Measurements from ENCODE around the gene BCL3. TPM values are rescaled to one million over a fixed set of nuclear protein-coding genes. Genes with fewer than 3 reads are reported as not detected.

Gene BCL3
- total and polyA plus RNA-seq, 2 of the 13 experiments (the other 11 are each of a cell fraction or from before 2014, with no cell fraction given), result 2.3 to 4.0 TPM

DNA sequence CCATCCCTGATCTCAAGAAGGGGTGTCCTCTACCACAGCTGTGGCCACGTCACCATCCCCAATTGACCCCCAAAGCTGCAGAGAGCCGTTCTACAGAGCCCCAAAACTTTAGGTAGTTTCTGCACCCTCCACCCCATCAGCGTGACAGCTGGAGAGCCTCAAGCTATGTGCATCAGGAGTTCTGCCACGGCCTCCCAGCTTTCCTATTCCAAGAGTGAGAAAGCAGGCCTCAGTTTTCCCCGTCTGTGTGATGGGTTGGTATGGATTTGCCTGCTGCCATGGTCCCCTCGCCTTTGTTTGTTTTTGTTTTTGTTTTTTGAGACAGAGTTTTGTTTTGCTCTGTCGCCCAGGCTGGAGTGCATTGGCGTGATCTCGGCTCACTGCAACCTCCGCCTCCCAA, 1.5 kb downstream of the BCL3 start:
- H3K36me3 ChIP-seq (replicated peaks in 1 of 2; ENCODE audit: control insufficient read depth in 1 of 2, insufficient read depth in 2 of 2, low read length in 2 of 2), result peaks cover 2 to 8% of the 10 kb centered on the region in 2 experiments; a peak in 4 of 5 replicates
- no peak overlapping the region for H3K9ac ChIP-seq (ENCODE audit: insufficient read depth, low read depth, low read length)
- no peak overlapping the region for H2AFZ ChIP-seq (ENCODE audit: low read length)
- FAIRE-seq, result no peak
- H3K9me3 ChIP-seq (ENCODE audit: low read length), result no peaks in the 10 kb centered on the region
- ChIA-PET POLR2A (interaction anchor here (1.2 to 1.7 kb wide), 2 partner anchors 11 to 25 kb away, joined by 8 to 9 read pairs; no protein-coding TSS in a partner anchor), CTCF (ENCODE audit: low intra/inter-chr PET ratio, low total read pairs) (no interaction called here)
- WGBS (ENCODE audit: low lambda C conversion rate), result 93% methylated on average over 10 of the region's 10 CpGs
- H3K4me1 ChIP-seq (ENCODE audit: insufficient read depth, low read length), result peaks cover 80% of the 10 kb centered on the region
- no TSS peak for BruUV-seq (replicated peaks)
- TF ChIP-seq ZNF629 (CRISPR knock-in tag; conservative IDR thresholded peaks at IDR 0.05) (peak; percentile 95), ZNF570 (CRISPR knock-in tag; IDR thresholded peaks at IDR 0.05; ENCODE audit: borderline replicate concordance) (no peak), KDM1A (CRISPR knock-in tag; IDR thresholded peaks at IDR 0.05) (0 out of 2 replicates have a peak, but pooled peaks have one; percentile 10), RBFOX2 (IDR thresholded peaks at IDR 0.05; ENCODE audit: low read depth, low read length) (0 out of 2 replicates have a peak, but pooled peaks have one; percentile 27), ZMYM3 (CRISPR knock-in tag; IDR thresholded peaks at IDR 0.05) (peak; percentile 67; the same call in 1 of the 2 replicates)
- TF ChIP-seq, protein P1, sequence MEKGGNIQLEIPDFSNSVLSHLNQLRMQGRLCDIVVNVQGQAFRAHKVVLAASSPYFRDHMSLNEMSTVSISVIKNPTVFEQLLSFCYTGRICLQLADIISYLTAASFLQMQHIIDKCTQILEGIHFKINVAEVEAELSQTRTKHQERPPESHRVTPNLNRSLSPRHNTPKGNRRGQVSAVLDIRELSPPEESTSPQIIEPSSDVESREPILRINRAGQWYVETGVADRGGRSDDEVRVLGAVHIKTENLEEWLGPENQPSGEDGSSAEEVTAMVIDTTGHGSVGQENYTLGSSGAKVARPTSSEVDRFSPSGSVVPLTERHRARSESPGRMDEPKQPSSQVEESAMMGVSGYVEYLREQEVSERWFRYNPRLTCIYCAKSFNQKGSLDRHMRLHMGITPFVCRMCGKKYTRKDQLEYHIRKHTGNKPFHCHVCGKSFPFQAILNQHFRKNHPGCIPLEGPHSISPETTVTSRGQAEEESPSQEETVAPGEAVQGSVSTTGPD (CRISPR knock-in tag; IDR thresholded peaks at IDR 0.05), result no peak
- no peaks in the 10 kb centered on the region for H4K20me1 ChIP-seq (ENCODE audit: insufficient read depth, low read length)
- no peaks in the 10 kb centered on the region; a peak in 1 of 5 replicates for H3K27me3 ChIP-seq (ENCODE audit: control insufficient read depth in 1 of 2, insufficient read depth in 2 of 2, low read length in 2 of 2)
- H3K79me2 ChIP-seq (ENCODE audit: insufficient read depth, low read length), result peaks cover 16% of the 10 kb centered on the region
- H3K4me3 ChIP-seq (replicated peaks in 1 of 3; ENCODE audit: insufficient read depth in 1 of 3, low read depth in 2 of 3, low read length in 3 of 3), result peak overlapping the region; percentile 71 to 97 (median 79); a peak in 5 of 6 replicates
- intact Hi-C loops (cut with micrococcal nuclease; ENCODE audit: unreplicated experiment) (no loop called here), in situ Hi-C loops (cut with HindIII; ENCODE audit: extremely low pct_ligation_motif_present, low pct_unique_long_range_greater_than_20kb) (no loop called here)
- peak overlapping the region; percentile 95 for H3K27ac ChIP-seq (ENCODE audit: extremely low read length, insufficient read depth, low read length)
- no peak for ATAC-seq
- no peak for DNase-seq (ENCODE audit: low spot score)
- H3K4me2 ChIP-seq (ENCODE audit: low read depth, low read length), result peak overlapping the region; percentile 84
